ENCODE results near the gene PRSS33. TPM values are rescaled to one million over a fixed set of nuclear protein-coding genes. Genes with fewer than 3 reads are reported as not detected.

The PRSS33 gene
- total and polyA plus RNA-seq, 9 of the 15 experiments (the other 6 are each of a cell fraction or from before 2014, with no cell fraction given): not detected

DNA sequence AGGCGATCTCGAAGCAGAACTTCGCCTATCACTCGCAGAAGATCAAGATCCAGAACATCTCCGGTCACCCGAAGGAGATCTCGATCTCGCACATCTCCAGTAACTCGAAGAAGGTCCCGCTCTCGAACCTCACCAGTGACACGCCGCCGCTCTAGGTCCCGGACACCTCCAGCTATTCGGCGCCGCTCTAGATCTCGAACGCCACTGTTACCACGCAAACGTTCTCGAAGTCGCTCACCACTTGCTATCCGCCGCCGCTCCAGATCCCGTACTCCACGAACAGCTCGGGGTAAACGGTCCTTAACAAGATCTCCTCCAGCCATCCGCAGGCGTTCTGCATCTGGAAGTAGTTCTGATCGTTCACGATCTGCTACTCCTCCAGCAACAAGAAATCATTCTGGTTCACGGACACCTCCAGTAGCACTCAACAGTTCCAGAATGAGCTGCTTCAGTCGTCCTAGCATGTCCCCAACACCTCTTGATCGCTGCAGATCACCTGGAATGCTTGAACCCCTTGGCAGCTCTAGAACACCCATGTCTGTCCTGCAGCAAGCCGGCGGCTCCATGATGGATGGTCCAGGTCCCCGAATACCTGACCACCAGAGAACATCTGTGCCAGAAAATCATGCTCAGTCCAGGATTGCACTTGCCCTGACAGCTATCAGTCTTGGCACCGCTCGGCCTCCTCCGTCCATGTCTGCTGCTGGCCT is 20.8 kb downstream of the PRSS33 start:
- CTCF ChIA-PET (ENCODE audit: low intra/inter-chr PET ratio): no interaction called here
- DNase-seq (ENCODE audit: extremely low read depth in 1 of 4, low spot score in 3 of 4) (no peak), ATAC-seq (no peak), FAIRE-seq (peak; percentile 74)
- Histone ChIP-seq H3K4me1 (replicated peaks in 1 of 2; ENCODE audit: control insufficient read depth in 2 of 2, insufficient read depth in 2 of 2, low read length in 2 of 2) (peaks cover 13 to 52% of the 10 kb centered on the region in 2 experiments; a peak in 4 of 5 replicates), H3K27ac (ENCODE audit: extremely low read depth, low read depth, low read length) (no peak overlapping the region; the same call in 2 of the 3 replicates), H2AFZ (ENCODE audit: low read depth, low read length) (no peak overlapping the region), H3K9me3 (replicated peaks; ENCODE audit: control insufficient read depth, insufficient read depth, low read depth, low read length) (peaks cover 15% of the 10 kb centered on the region), H3K4me2 (ENCODE audit: insufficient read depth, low read length) (no peak overlapping the region), H3K4me3 (no peak overlapping the region), H4K20me1 (replicated peaks; ENCODE audit: control insufficient read depth, insufficient read depth, low read length) (peaks cover 23% of the 10 kb centered on the region), H3K27me3 (ENCODE audit: control insufficient read depth in 2 of 2, insufficient read depth in 2 of 2, low read length in 2 of 2) (no peaks in the 10 kb centered on the region), H3K36me3 (ENCODE audit: control insufficient read depth, insufficient read depth, low read length) (peaks cover 100% of the 10 kb centered on the region), H3K9me1 (ENCODE audit: control insufficient read depth, insufficient read depth, low read length) (no peaks in the 10 kb centered on the region), H3K79me2 (ENCODE audit: control insufficient read depth, insufficient read depth, low read length) (peaks cover 68% of the 10 kb centered on the region), H3K9ac (ENCODE audit: insufficient read depth in 1 of 2, low read depth in 2 of 2, low read length in 2 of 2) (no peak overlapping the region)
- intact Hi-C loops (cut with micrococcal nuclease) (no loop called here), in situ Hi-C loops (cut with MboI) (no loop called here)
- BruUV-seq (replicated peaks): no TSS peak
- POLR2A ChIA-PET: interaction anchor here (0.6 to 9.0 kb wide), 6 partner anchors 9 to 101 kb away, joined by 3 to 96 read pairs (median 12); partner anchors contain the start of genes ELOB and SRRM2
- no peak for TF ChIP-seq SMAD3 (CRISPR knock-in tag; conservative IDR thresholded peaks at IDR 0.05)
- TF ChIP-seq ZNF121 (CRISPR knock-in tag; conservative IDR thresholded peaks at IDR 0.05): no peak
- TF ChIP-seq KLF13 (tag; IDR thresholded peaks at IDR 0.05; ENCODE audit: borderline replicate concordance, low read depth): no peak
- TF ChIP-seq, protein P1, sequence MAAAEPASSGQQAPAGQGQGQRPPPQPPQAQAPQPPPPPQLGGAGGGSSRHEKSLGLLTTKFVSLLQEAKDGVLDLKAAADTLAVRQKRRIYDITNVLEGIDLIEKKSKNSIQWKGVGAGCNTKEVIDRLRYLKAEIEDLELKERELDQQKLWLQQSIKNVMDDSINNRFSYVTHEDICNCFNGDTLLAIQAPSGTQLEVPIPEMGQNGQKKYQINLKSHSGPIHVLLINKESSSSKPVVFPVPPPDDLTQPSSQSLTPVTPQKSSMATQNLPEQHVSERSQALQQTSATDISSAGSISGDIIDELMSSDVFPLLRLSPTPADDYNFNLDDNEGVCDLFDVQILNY (CRISPR knock-in tag; IDR thresholded peaks at IDR 0.05): peak; percentile 40; the same call in 1 of the 2 replicates
- no peak for TF ChIP-seq JUN (IDR thresholded peaks at IDR 0.05; ENCODE audit: borderline replicate concordance, low read depth, low read length)
- no peak for TF ChIP-seq JUN (CRISPR knock-in tag; IDR thresholded peaks at IDR 0.05; ENCODE audit: borderline replicate concordance)
- TF ChIP-seq, protein P2, sequence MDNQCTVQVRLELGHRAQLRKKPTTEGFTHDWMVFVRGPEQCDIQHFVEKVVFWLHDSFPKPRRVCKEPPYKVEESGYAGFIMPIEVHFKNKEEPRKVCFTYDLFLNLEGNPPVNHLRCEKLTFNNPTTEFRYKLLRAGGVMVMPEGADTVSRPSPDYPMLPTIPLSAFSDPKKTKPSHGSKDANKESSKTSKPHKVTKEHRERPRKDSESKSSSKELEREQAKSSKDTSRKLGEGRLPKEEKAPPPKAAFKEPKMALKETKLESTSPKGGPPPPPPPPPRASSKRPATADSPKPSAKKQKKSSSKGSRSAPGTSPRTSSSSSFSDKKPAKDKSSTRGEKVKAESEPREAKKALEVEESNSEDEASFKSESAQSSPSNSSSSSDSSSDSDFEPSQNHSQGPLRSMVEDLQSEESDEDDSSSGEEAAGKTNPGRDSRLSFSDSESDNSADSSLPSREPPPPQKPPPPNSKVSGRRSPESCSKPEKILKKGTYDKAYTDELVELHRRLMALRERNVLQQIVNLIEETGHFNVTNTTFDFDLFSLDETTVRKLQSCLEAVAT (IDR thresholded peaks at IDR 0.05): peak in 1 of 2 experiments; percentile 40; a peak in 1 of 4 replicates
- TF ChIP-seq, protein P3, sequence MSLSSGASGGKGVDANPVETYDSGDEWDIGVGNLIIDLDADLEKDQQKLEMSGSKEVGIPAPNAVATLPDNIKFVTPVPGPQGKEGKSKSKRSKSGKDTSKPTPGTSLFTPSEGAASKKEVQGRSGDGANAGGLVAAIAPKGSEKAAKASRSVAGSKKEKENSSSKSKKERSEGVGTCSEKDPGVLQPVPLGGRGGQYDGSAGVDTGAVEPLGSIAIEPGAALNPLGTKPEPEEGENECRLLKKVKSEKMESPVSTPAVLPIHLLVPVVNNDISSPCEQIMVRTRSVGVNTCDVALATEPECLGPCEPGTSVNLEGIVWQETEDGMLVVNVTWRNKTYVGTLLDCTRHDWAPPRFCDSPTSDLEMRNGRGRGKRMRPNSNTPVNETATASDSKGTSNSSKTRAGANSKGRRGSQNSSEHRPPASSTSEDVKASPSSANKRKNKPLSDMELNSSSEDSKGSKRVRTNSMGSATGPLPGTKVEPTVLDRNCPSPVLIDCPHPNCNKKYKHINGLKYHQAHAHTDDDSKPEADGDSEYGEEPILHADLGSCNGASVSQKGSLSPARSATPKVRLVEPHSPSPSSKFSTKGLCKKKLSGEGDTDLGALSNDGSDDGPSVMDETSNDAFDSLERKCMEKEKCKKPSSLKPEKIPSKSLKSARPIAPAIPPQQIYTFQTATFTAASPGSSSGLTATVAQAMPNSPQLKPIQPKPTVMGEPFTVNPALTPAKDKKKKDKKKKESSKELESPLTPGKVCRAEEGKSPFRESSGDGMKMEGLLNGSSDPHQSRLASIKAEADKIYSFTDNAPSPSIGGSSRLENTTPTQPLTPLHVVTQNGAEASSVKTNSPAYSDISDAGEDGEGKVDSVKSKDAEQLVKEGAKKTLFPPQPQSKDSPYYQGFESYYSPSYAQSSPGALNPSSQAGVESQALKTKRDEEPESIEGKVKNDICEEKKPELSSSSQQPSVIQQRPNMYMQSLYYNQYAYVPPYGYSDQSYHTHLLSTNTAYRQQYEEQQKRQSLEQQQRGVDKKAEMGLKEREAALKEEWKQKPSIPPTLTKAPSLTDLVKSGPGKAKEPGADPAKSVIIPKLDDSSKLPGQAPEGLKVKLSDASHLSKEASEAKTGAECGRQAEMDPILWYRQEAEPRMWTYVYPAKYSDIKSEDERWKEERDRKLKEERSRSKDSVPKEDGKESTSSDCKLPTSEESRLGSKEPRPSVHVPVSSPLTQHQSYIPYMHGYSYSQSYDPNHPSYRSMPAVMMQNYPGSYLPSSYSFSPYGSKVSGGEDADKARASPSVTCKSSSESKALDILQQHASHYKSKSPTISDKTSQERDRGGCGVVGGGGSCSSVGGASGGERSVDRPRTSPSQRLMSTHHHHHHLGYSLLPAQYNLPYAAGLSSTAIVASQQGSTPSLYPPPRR (CRISPR knock-in tag; IDR thresholded peaks at IDR 0.05; ENCODE audit: borderline replicate concordance): no peak
- 0 out of 2 replicates have a peak, but pooled peaks have one; percentile 36 for TF ChIP-seq POLR2AphosphoS5 (IDR thresholded peaks at IDR 0.05; ENCODE audit: control insufficient read depth, insufficient read depth, low read depth, low read length)
- no peak for TF ChIP-seq EGR1 (conservative IDR thresholded peaks at IDR 0.05)
- TF ChIP-seq, protein P4, sequence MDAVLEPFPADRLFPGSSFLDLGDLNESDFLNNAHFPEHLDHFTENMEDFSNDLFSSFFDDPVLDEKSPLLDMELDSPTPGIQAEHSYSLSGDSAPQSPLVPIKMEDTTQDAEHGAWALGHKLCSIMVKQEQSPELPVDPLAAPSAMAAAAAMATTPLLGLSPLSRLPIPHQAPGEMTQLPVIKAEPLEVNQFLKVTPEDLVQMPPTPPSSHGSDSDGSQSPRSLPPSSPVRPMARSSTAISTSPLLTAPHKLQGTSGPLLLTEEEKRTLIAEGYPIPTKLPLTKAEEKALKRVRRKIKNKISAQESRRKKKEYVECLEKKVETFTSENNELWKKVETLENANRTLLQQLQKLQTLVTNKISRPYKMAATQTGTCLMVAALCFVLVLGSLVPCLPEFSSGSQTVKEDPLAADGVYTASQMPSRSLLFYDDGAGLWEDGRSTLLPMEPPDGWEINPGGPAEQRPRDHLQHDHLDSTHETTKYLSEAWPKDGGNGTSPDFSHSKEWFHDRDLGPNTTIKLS (IDR thresholded peaks at IDR 0.05; ENCODE audit: borderline replicate concordance, low read depth): peak; percentile 56; the same call in 1 of the 2 replicates
- no peak for TF ChIP-seq PRMT5 (CRISPR knock-in tag; IDR thresholded peaks at IDR 0.05)
- WGBS (ENCODE audit: insufficient coverage, low coverage, missing lambda C conversion rate): 97% methylated on average over 44 of the region's 44 CpGs

All from K562 (cell line).